GM21367 (cell line): ENCODE measurements around the gene PTPRN.

Source experiments
- ATAC-seq: cut with Tn5 transposase; IDR thresholded peaks from one replicate; pipeline ENCODE4 v1.9.1; 2021; ENCODE audit not compliant: unreplicated experiment

Gene PTPRN

GRCh38 chr2:219246559-219246958 lies 62.6 kb downstream of the PTPRN start:
- no peak for ATAC-seq

- ATAC-seq = no peak
These were observed 63.3 kb downstream of the PTPRN start for GRCh38 chr2:219245899-219246230.

GRCh38 chr2:219245148-219245898 lies 63.9 kb downstream of the PTPRN start, which contains the start of the genes GLB1L and STK16:
Gene GLB1L (minus strand): TSS chr2:219245444. CDS start chr2:219243573, 1,871 bp downstream.
Gene STK16 (plus strand): TSS chr2:219245479. CDS start chr2:219246000, 521 bp downstream.
- ATAC-seq = peak; percentile 65

- no peak for ATAC-seq
These were observed 64.4 kb downstream of the PTPRN start for GRCh38 chr2:219244789-219245147.

GRCh38 chr2:219243291-219243761 lies 65.9 kb downstream of the PTPRN start:
- no peak for ATAC-seq
